Measurements from ENCODE around the gene ITM2B.

ITM2B gene

GRCh38 chr13:48263196-48263595 is 30.2 kb downstream of the ITM2B start:
- ATAC-seq, result no peak

GRCh38 chr13:48264058-48264457 is 31.1 kb downstream of the ITM2B start:
- ATAC-seq, result no peak

DNA sequence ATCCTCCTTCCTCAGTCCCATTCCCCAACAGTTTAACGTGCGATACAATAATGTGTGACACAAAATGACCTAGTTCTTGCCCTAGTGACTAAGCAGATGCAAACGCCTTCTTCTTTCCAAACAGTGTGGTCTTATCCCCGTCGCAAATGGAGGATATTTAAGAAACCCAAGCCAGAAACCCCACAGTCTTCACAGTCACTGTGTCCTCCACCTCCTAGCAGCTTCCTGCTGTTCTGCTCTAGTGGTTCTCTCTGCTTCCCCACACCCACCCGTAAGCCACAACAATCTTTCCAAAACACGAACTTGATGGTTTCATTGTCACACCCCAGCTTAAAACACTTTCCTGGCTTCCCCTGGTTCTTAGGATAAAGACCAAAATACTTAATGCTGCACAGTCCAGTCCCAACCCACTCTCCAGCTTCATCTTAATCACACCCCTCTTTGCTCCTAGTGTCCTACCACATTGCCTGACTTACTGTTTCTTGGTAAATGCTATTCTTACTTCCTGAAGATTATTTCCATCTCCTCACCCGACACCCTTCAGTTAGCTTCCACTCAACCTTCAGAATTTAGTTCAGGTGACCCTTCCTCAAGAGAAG is 32.3 kb downstream of the ITM2B start:
- peak in 1 of 2 donors; percentile 55 for ATAC-seq

DNA sequence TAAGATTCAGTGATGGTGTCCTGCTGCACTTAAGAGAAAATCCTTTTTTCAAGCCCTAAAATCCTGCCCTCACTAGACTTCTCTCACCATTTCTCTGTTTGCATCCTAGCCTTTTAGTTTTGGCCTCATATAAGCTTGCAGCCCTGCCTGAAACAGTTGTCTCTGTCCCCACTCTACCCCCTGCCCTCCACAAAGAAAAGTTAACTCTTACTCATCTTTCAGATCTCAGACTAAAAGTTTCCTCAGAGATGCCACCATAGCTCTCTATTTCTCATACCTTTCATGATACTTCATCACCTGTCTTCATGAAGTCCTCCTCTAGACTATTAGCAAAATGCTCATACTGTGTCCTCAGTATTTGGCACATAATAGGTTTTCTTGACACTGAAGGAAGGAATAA is 33.1 kb downstream of the ITM2B start:
- peak; percentile 65 to 82 for ATAC-seq

GRCh38 chr13:48266701-48267639 is 34.0 kb downstream of the ITM2B start:
- no peak for ATAC-seq

DNA sequence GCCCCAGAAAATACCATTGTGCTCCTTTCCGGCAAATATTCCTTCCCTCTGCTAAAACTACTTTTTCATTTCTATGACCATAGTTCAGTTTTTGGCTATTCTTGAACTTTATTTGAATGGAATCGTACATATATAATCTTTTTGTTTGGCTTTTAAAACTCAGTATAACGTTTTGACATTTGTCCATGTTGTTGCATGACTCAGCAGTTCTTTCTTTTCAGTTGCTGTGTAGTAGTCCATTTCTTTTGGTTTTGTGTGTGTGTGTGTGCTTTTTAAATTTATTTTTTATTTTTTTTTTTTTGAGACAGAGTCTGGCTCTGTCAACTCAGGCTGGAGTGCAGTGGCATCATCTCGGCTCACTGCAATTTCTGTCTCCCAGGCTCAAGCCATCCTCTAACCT is 35.0 kb downstream of the ITM2B start:
- ATAC-seq, result no peak

DNA sequence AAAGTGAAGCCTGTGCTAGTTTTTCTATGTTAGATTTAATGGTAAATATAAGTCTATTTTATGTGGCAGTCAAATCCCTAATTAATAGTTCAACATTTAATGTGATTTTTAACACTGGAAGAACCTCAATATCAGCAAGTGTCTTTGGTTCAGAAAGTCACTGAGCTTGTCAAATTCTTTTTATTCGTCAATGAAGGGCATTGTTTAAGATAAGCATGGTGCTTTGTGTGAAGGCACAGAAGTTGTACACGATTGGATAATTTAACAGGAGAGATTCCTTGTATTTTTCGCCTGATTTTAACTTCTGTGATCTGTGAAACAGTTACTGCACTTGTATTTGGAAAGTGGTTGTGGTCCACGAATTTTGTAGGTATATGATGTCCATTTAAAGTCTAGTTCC is 40.3 kb downstream of the ITM2B start:
- no peak for ATAC-seq

DNA sequence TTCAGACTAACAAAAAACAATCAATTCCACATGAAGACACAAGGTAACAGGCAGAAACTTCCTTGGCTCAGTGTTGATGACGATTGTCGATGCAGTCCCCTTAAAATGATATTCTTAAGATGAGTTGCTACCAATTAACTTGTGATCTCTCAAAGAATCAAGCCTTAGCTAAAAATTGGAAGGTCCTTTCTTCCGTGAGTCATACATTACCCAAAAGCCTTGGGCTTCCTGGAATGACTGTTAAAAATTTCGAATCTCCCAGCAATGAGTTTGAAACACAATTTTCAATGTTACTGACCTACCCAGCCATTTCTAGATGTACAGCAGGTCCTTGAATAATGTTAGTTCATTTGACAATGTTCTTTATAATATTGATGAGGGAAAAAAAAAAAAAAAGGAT is 42.5 kb downstream of the ITM2B start:
- peak in 1 of 2 donors; percentile 33 for ATAC-seq

GRCh38 chr13:48278806-48279205 is 45.8 kb downstream of the ITM2B start:
- ATAC-seq, result no peak

- ATAC-seq, result no peak
Measured at GRCh38 chr13:48281556-48281955, 48.5 kb downstream of the ITM2B start.

GRCh38 chr13:48291730-48292129 is 58.7 kb downstream of the ITM2B start:
- ATAC-seq, result no peak

GRCh38 chr13:48292650-48293049 is 59.6 kb downstream of the ITM2B start:
- no peak for ATAC-seq

DNA sequence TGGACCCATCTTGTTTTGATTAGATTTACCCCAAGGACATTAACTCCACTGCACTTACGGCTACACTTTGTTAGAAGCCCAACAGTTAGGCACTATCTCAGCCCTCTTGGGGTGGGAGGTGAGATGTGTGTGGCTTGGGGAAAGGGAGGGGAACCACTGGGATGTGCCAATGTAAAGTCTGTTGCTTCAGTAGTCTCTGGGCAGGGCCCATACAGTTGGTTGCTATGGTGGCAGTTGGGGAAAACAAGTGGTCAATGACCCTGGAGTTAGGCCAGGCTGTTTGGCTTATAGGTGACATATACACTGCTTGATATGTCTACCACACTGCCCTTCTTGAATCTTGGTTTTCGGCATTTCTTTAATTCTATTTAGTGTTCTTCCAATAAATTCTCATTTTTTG is 61.6 kb downstream of the ITM2B start:
- no peak for ATAC-seq

DNA sequence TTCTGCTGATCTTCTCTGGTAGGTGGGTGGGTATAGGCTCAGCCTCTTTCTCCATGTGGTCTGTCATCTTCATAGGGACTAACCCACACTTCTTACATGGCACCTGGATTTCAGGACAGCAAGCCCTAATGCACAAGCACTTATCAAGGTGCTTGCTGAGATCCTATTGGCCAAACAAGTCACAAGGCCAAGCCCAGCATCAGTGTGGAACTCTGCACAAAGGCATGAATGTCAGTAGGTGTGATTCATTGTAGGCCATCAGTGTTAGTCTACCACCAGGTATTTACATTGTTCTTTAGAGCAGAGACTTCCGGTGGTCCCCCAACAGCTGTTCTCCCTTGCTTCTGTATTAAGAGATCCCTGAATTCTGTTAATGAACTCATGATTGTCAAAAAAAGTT is 62.3 kb downstream of the ITM2B start:
- no peak for ATAC-seq

DNA sequence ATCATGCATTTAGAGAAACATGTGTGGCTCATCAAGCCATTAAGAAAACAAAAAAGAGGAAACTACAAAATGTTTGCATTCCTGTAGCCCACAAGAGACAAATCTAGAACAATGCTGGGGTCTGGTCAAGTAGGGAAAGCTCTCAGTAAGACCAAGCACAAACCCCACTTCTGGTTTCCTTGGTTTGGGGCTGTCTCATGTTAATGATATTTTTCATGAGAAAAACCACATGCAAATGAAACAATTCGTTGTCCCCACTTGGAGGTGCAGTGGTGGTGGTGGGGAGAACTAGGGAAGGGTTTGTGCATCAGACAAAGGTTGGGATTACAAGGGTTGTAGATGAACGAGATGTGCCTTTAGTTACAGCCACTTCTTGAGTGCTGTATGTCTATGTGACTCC is 63.5 kb downstream of the ITM2B start:
- no peak for ATAC-seq

DNA sequence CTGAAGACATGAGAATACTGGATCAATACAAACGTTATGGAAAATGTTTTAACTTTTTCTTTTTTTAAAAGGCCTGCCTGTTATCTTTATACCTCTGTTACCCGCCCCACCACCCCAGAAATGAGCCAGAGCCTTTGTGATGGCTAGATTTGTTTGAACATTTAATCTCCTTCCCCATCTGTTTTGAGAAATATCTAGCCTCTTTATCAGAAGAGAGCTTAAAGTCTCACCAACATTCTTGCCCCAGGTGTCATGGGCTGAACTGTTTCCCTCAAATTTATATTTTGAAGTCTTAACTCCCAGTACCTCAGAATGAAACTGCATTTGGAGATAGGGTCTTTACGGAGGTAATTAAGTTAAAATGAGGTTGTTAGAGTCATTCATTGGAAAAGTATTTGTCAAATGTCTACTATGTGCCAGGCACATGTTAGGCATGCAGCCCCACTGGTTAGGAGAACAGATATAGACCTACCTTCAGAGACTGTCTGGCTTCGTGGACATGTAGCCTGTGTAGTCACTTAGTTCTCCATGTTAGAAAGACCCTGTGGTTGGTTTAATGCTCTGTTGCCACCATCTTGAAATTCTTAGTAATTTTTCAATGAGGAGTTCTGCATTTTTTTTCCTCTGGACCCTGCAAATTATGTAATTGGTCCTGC is 64.3 kb downstream of the ITM2B start:
- no peak for ATAC-seq

GRCh38 chr13:48299591-48299990 is 66.6 kb downstream of the ITM2B start:
- ATAC-seq, result no peak

DNA sequence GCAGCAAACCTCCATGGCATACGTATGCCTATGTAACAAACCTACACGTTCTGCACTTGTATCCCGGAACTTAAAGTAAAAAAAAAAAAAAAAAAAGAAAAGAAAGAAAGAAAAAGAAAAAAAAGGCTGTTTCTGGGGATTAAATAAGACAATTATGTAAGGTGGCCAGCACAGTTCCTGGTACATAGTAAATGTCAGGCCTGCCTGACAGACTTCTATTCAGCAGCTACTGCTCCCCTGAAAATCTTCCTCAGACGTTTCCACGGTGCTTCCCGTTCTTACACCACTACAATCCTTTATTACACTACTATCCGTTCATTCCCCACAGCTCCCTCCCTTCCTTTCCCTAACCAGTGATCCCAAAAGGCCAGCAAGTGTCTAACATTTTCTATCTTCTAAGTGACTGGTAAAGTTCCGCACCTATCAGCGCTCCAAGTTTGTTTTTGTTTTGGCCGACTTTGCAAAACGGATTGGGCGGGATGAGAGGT is 69.9 kb downstream of the ITM2B start:
- ATAC-seq, result no peak

DNA sequence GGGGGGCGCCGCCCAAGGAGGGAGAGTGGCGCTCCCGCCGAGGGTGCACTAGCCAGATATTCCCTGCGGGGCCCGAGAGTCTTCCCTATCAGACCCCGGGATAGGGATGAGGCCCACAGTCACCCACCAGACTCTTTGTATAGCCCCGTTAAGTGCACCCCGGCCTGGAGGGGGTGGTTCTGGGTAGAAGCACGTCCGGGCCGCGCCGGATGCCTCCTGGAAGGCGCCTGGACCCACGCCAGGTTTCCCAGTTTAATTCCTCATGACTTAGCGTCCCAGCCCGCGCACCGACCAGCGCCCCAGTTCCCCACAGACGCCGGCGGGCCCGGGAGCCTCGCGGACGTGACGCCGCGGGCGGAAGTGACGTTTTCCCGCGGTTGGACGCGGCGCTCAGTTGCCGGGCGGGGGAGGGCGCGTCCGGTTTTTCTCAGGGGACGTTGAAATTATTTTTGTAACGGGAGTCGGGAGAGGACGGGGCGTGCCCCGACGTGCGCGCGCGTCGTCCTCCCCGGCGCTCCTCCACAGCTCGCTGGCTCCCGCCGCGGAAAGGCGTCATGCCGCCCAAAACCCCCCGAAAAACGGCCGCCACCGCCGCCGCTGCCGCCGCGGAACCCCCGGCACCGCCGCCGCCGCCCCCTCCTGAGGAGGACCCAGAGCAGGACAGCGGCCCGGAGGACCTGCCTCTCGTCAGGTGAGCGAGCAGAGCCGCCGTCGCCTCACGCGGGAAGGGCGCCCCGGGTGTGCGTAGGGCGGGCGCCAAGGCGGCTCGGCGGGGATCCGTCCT is 70.5 kb downstream of the ITM2B start, which contains the start of gene RB1:
Gene RB1, plus strand, starts transcription at position 393 of the 784 bp plus-strand sequence. Its CDS starts 162 bp downstream, at position 555.
- peak; percentile 80 to 88 for ATAC-seq

DNA sequence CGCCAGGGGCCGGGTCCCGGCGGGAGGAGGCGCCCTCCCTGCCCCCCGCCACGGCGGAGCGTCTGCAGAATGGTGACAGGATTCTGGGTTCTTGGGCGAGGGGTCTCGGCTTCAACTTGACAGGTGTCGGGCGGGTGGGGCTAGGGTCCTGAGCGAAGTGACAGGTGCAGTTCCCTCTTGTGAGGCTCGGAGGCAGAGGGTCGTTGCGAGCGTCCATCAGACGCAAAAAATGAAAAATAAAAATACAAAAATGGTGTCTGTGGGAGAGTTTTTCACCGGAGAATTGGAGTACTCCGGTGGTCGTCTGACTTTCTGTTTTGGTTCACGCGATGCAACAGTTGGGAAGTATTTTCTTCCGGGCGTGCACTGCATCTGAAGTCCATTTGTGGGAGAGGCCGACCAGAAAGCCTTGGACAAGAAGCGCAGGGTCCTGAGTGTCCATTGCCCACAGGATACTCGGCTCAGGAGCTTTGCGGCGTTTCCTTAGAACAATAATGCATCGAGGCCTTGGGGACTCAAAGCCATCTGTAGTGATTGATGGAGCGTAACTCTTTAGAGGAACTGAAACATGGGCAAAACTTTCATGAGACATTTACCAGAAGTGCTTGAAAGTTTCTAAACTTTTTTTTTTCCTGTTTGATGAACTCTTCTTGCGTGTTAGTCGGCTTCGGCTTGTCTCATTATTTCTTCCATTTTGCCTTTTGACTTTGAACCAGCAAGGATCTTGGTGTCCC is 71.3 kb downstream of the ITM2B start:
- peak; percentile 15 to 47 for ATAC-seq

DNA sequence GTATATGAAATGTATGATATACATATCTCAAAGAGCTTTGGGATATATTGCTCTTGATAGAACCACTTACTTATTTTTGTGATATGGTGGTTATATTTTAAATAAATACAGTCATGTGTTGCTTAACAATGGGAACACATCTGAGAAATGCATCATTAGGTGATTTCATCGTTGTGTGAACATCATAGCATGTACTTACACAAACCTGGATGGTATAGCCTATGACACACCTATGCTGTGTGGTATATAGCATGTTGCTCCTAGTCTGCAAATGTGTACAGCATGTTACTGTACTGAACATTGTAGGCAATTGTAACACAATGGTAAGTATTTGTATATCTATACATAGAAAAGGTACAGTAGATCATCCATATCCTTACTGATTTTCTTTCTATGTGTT is 78.2 kb downstream of the ITM2B start:
- ATAC-seq, result peak; percentile 64 to 65

Data from activated CD4-positive, CD25-positive, alpha-beta regulatory T cell treated with anti-CD3 and anti-CD28 coated beads, Interleukin-2, amount 50 U/mL, for 24 hours (primary cell).